Upper lobe of right lung (tissue), 1 donor: ENCODE measurements around the gene OGFR. TPM values are rescaled to one million over a fixed set of nuclear protein-coding genes. Genes with fewer than 3 reads are reported as not detected.

Experiments used
- ATAC-seq: fragments of 200-7000 bp; cut with Tn5 transposase; one replicate; pipeline ENCODE4 v1.9.1; 2020; ENCODE audit warnings: mild to moderate bottlenecking, moderate library complexity
- DNase-seq: peaks from one replicate; pipeline ENCODE4 v3.0.0-alpha.2; 2020
- H3K27ac ChIP-seq: fragments of 200-600 bp; one replicate; pipeline ENCODE4 v1.8.0; 2022
- H3K27me3 ChIP-seq: fragments of 200-600 bp; one replicate; pipeline ENCODE4 v1.8.0; 2022; ENCODE audit warnings: mild to moderate bottlenecking
- H3K36me3 ChIP-seq: fragments of 200-600 bp; one replicate; pipeline ENCODE4 v1.8.0; 2022
- H3K4me1 ChIP-seq: fragments of 200-600 bp; one replicate; pipeline ENCODE4 v1.8.0; 2022
- H3K4me3 ChIP-seq: fragments of 200-600 bp; one replicate; pipeline ENCODE4 v1.8.0; 2022; ENCODE audit warnings: mild to moderate bottlenecking
- H3K9me3 ChIP-seq: fragments of 200-600 bp; one replicate; pipeline ENCODE4 v1.8.0; 2022
- intact Hi-C: fragments of 100-400 bp; cut with DNase I; formaldehyde crosslinking; loops from one replicate; pipeline ENCODE4 v1.11.0; 2022
- total RNA-seq: library from RNA; stranded (reverse); fragmentation: NEBNext Ultra II Directional; extraction: Animal tissue kit (Norgen Biotek cat#: 25700); gene quantifications from one replicate; pipeline ENCODE4 v1.2.1, GENCODE V29; 2021
- TF ChIP-seq, protein P1 (sequence below): fragments of 200-600 bp; IDR thresholded peaks from one replicate; pipeline ENCODE4 v1.8.0; 2022; ENCODE audit warnings: antibody characterized with exemption
- donor health status: DM: no; HTN: yes; CAD: no; lungs with severe emphysema.

Gene OGFR
- total RNA-seq, 1 donor from 2014 or later, result 58.2 TPM

DNA sequence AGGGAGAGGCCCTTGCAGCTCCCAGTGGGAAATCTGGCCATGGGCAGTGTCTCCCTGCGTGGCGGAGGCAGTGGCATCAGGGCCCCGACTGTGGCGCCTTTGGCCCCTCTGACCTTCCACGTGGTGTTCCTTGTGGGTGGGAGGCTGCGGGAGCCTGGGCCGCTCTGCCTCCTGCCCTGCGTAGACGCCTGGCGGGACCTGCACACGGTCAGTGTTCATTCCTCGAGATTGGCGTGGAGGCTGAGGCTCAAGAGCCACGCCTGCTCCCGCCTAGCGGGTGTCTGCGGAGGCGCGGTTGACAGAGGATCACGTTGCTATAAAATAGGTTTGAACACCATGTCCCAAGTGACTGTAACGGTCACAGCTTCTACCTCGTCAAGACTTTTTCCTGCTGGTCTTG, 26.2 kb downstream of the OGFR start:
- TF ChIP-seq, protein P1, sequence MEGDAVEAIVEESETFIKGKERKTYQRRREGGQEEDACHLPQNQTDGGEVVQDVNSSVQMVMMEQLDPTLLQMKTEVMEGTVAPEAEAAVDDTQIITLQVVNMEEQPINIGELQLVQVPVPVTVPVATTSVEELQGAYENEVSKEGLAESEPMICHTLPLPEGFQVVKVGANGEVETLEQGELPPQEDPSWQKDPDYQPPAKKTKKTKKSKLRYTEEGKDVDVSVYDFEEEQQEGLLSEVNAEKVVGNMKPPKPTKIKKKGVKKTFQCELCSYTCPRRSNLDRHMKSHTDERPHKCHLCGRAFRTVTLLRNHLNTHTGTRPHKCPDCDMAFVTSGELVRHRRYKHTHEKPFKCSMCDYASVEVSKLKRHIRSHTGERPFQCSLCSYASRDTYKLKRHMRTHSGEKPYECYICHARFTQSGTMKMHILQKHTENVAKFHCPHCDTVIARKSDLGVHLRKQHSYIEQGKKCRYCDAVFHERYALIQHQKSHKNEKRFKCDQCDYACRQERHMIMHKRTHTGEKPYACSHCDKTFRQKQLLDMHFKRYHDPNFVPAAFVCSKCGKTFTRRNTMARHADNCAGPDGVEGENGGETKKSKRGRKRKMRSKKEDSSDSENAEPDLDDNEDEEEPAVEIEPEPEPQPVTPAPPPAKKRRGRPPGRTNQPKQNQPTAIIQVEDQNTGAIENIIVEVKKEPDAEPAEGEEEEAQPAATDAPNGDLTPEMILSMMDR, result no peak
- peaks cover 7% of the 10 kb centered on the region for H3K4me1 ChIP-seq

DNA sequence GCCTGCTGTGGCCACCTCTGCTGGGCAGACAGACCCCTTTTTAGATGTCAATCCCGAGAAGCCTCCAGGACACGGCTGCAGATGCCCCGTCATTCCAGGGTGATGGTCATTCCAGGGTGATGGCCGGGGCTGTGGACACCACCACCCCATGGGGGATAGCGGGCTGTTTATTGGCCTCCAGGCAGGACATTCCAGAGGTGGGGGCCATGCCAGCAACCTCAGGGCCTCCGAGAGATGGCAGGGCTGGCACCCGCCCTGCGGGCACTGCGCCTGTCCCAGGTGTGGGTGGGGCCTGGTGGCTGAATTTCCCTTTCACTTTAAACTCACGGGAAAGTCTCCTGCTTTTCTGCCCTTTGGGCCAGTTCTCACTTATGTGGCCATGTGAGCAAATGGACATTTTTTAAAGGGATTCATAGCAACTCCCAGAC, 26.7 kb downstream of the OGFR start:
- Histone ChIP-seq H3K4me3 (no peak overlapping the region), H3K27ac (no peak overlapping the region), H3K36me3 (no peaks in the 10 kb centered on the region), H3K27me3 (no peaks in the 10 kb centered on the region), H3K9me3 (no peaks in the 10 kb centered on the region), H3K4me1 (peaks cover 7% of the 10 kb centered on the region)
- DNase-seq (no peak), ATAC-seq (peak; percentile 53)
- TF ChIP-seq, protein P1, result no peak
- intact Hi-C loops, result no loop called here

More for the DNA sequence above, 26.2 kb downstream of the OGFR start:
- no peaks in the 10 kb centered on the region for H3K27me3 ChIP-seq
- no peaks in the 10 kb centered on the region for H3K36me3 ChIP-seq
- ATAC-seq (no peak), DNase-seq (no peak)
- H3K9me3 ChIP-seq, result no peaks in the 10 kb centered on the region
- intact Hi-C loops, result no loop called here
- no peak overlapping the region for H3K27ac ChIP-seq
- no peak overlapping the region for H3K4me3 ChIP-seq

DNA sequence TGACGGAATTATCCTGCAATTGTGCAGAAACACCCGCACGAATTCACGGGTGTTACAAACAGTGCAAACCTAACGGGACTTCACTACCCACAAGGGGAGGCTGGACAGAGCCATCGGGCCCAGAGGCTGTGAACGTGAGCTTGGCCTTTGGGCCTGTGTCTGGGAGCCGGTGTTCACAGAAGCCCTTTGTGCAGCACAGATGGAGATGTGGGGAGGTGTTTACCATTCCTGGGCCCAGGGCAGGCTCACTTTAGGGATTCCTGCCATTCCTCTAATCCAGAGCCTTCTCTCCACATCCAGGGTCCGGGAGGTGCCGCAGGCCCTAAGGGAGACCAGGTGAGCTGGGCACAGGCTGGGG, 27.2 kb downstream of the OGFR start:
- H3K27ac ChIP-seq, result no peak overlapping the region
- H3K9me3 ChIP-seq, result no peaks in the 10 kb centered on the region
- H3K4me3 ChIP-seq, result no peak overlapping the region
- ATAC-seq, result no peak
- intact Hi-C loops, result no loop called here
- H3K27me3 ChIP-seq, result no peaks in the 10 kb centered on the region
- H3K4me1 ChIP-seq, result peaks cover 7% of the 10 kb centered on the region
- no peaks in the 10 kb centered on the region for H3K36me3 ChIP-seq
- DNase-seq, result no peak
- TF ChIP-seq, protein P1, result no peak

DNA sequence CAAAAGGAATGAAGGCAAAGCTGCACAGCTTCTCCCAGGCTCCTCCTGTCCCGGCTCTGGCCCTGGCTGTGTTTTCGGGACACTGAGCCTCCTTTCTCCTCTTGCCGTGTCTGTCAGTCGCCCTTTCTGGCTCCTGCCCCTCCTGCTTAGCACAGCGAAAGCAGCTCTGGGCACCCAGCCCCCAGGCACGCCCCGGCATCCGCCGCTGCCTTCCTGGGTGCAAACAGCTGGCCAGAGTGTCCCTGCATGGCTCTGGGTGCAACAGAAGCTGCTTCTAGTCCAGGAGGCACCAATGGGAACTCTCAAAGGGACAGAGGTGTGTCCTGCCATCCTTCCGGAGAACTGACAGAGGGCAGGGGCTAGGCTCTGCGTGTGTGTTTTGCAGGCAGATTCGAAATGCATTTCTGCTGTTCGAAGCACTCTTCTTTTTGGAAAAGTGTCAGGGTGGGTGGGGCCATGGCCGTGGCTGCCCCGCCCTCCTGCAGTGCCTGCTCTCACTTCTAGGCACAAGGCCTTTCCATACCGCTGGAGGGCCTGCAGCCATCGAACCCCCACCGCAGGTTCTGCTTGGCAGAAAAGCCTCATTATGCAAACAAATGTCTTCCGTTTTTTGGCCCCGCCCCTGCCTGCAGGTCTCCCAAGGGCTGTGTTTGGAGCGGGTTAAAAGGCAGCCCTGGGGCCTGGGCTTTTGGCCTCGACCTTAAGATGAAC, 27.7 kb downstream of the OGFR start:
- Histone ChIP-seq H3K27ac (no peak overlapping the region), H3K27me3 (no peaks in the 10 kb centered on the region), H3K36me3 (no peaks in the 10 kb centered on the region), H3K9me3 (no peaks in the 10 kb centered on the region), H3K4me1 (peaks cover 7% of the 10 kb centered on the region), H3K4me3 (no peak overlapping the region)
- TF ChIP-seq, protein P1, result no peak
- intact Hi-C loops, result no loop called here
- ATAC-seq (peak; percentile 59), DNase-seq (no peak)

DNA sequence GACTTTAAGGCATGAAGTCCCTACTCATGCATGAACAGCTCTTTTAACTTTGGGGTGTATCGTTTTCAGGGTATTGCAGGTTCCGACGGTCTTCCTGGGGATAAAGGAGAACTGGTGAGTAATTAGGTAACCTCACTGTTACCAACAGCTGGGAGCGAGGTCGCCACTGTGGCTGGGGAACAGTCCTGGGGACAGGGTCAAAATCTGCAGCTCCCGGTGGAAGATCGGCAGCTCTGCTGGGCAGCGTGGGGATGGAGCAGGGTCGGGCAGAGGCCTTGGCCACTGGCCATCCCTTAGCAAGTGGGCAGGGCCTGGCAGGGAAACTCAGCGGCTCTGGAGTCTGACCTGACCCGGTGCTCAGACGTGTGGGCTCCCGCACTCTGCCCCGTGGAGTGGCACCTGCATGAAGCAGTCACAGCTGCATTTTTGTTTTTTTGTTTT, 28.3 kb downstream of the OGFR start:
- no peak overlapping the region for H3K4me3 ChIP-seq
- TF ChIP-seq, protein P1, result no peak
- no peak for DNase-seq
- intact Hi-C loops, result no loop called here
- H3K9me3 ChIP-seq, result no peaks in the 10 kb centered on the region
- H3K27ac ChIP-seq, result no peak overlapping the region
- H3K4me1 ChIP-seq, result peaks cover 7% of the 10 kb centered on the region
- no peaks in the 10 kb centered on the region for H3K36me3 ChIP-seq
- no peaks in the 10 kb centered on the region for H3K27me3 ChIP-seq
- ATAC-seq, result peak; percentile 8
